ENCODE data around the gene GPS1. TPM values are rescaled to one million over a fixed set of nuclear protein-coding genes. Genes with fewer than 3 reads are reported as not detected.

Gene GPS1
- total RNA-seq, 1 donor from 2014 or later: 102 TPM

DNA sequence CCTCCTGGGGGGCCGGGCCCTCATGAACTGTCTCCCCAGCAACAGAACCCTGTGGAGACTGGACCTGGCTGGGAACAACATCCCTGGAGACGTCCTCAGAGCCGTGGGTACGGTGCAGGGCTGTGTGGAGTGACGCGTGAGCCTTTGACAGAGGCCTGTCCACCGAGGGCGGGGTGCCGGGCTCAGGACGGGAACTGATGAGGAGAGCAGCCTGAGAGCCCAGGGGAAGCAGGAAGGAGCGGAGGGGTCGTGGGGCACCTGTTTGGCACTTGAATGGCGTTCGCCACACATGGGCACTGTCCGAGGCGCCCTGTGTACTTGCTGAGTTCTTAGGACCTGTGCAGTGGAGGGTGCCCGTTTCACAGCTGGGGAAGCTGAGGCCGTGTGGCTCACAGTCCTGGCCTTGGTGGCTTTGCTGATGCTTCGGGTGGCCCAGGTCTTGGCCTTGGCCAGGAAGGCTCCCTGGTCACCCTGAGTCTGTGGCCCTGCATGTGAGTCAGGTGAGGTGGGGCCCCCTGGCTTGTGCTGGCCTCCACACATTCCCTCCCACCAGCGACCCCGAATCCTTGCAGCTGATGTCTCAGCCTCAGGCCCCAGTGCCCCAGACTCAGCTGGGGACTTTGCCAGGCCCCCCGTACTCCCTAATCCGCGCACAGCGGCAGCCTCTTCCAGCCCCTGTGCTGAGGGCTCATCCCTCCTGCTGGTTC, 26.1 kb upstream of the GPS1 start:
- TF ChIP-seq EZH2 (IDR thresholded peaks at IDR 0.05; ENCODE audit: insufficient read depth, low read length): no peak
- TF ChIP-seq, protein P1, sequence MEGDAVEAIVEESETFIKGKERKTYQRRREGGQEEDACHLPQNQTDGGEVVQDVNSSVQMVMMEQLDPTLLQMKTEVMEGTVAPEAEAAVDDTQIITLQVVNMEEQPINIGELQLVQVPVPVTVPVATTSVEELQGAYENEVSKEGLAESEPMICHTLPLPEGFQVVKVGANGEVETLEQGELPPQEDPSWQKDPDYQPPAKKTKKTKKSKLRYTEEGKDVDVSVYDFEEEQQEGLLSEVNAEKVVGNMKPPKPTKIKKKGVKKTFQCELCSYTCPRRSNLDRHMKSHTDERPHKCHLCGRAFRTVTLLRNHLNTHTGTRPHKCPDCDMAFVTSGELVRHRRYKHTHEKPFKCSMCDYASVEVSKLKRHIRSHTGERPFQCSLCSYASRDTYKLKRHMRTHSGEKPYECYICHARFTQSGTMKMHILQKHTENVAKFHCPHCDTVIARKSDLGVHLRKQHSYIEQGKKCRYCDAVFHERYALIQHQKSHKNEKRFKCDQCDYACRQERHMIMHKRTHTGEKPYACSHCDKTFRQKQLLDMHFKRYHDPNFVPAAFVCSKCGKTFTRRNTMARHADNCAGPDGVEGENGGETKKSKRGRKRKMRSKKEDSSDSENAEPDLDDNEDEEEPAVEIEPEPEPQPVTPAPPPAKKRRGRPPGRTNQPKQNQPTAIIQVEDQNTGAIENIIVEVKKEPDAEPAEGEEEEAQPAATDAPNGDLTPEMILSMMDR (IDR thresholded peaks at IDR 0.05; ENCODE audit: insufficient read depth, low read depth, low read length): no peak
- no peak for DNase-seq (ENCODE audit: low read depth)
- Histone ChIP-seq H3K9me3 (ENCODE audit: insufficient read depth, low read depth, low read length) (no peaks in the 10 kb centered on the region), H2AFZ (ENCODE audit: low read depth, low read length) (no peak overlapping the region), H3K9ac (ENCODE audit: low read length) (no peak overlapping the region), H3K36me3 (ENCODE audit: insufficient read depth, low read length) (no peaks in the 10 kb centered on the region), H3K27ac (ENCODE audit: low read depth, low read length) (no peak overlapping the region), H4K20me1 (ENCODE audit: insufficient read depth, low read length) (peaks cover 15% of the 10 kb centered on the region), H3K4me2 (ENCODE audit: low read length) (no peak overlapping the region), H3K79me2 (ENCODE audit: insufficient read depth, low read length) (peaks cover 9% of the 10 kb centered on the region), H3K4me3 (ENCODE audit: insufficient read depth, low read depth, low read length) (no peak overlapping the region), H3K27me3 (ENCODE audit: insufficient read depth, low read length) (no peaks in the 10 kb centered on the region), H3K4me1 (ENCODE audit: insufficient read depth, low read length) (peaks cover 24% of the 10 kb centered on the region)
- Mint-ChIP-seq H3K36me3 (ENCODE audit: low read depth, unreplicated experiment) (peaks cover 1% of the 10 kb centered on the region), H3K4me1 (ENCODE audit: low read depth, unreplicated experiment) (no peaks in the 10 kb centered on the region), H3K4me3 (ENCODE audit: unreplicated experiment) (no peak overlapping the region), H3K27me3 (ENCODE audit: low read depth, unreplicated experiment) (peaks cover 8% of the 10 kb centered on the region), H3K9me3 (ENCODE audit: unreplicated experiment) (no peaks in the 10 kb centered on the region), H3K27ac (ENCODE audit: unreplicated experiment) (no peak overlapping the region)
- no peak for FAIRE-seq

DNA sequence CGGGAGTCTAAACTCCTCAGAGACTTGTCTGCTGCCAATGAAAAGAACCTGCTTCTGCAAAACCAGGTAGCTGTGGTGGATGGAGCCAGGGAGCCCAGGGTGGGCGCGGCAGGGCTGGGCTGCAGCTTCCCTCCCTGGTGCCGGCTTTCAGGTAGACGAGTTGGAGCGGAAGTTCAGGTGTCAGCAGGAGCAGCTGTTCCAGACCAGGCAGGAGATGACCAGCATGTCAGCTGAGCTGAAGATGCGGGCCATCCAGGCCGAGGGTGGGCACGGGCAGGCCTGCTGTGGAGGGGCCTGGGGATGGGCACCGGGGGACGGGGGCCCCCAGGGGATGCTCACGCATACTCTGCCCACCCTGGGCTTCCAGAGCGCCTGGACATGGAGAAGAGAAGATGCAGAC, 23.5 kb upstream of the GPS1 start:
- TF ChIP-seq EZH2 (IDR thresholded peaks at IDR 0.05; ENCODE audit: insufficient read depth, low read length): no peak
- TF ChIP-seq, protein P1 (IDR thresholded peaks at IDR 0.05; ENCODE audit: insufficient read depth, low read depth, low read length): no peak
- no peak overlapping the region for H3K4me3 ChIP-seq (ENCODE audit: insufficient read depth, low read depth, low read length)
- no peaks in the 10 kb centered on the region for H3K36me3 ChIP-seq (ENCODE audit: insufficient read depth, low read length)
- H3K27ac Mint-ChIP-seq (ENCODE audit: unreplicated experiment): no peak overlapping the region
- no peak overlapping the region for H3K4me2 ChIP-seq (ENCODE audit: low read length)
- H4K20me1 ChIP-seq (ENCODE audit: insufficient read depth, low read length): no peaks in the 10 kb centered on the region
- H3K9me3 ChIP-seq (ENCODE audit: insufficient read depth, low read depth, low read length): no peaks in the 10 kb centered on the region
- H3K4me3 Mint-ChIP-seq (ENCODE audit: unreplicated experiment): no peak overlapping the region
- no peak overlapping the region for H3K27ac ChIP-seq (ENCODE audit: low read depth, low read length)
- H3K9ac ChIP-seq (ENCODE audit: low read length): no peak overlapping the region
- peaks cover 8% of the 10 kb centered on the region for H3K27me3 Mint-ChIP-seq (ENCODE audit: low read depth, unreplicated experiment)
- H3K9me3 Mint-ChIP-seq (ENCODE audit: unreplicated experiment): no peaks in the 10 kb centered on the region
- H2AFZ ChIP-seq (ENCODE audit: low read depth, low read length): no peak overlapping the region
- no peaks in the 10 kb centered on the region for H3K79me2 ChIP-seq (ENCODE audit: insufficient read depth, low read length)
- peaks cover 20% of the 10 kb centered on the region for H3K4me1 ChIP-seq (ENCODE audit: insufficient read depth, low read length)
- no peaks in the 10 kb centered on the region for H3K27me3 ChIP-seq (ENCODE audit: insufficient read depth, low read length)
- H3K4me1 Mint-ChIP-seq (ENCODE audit: low read depth, unreplicated experiment): no peaks in the 10 kb centered on the region
- DNase-seq (ENCODE audit: low read depth) (no peak), FAIRE-seq (no peak)
- H3K36me3 Mint-ChIP-seq (ENCODE audit: low read depth, unreplicated experiment): peaks cover 1% of the 10 kb centered on the region

- H4K20me1 ChIP-seq (ENCODE audit: insufficient read depth, low read length): no peaks in the 10 kb centered on the region
- no peaks in the 10 kb centered on the region for H3K36me3 ChIP-seq (ENCODE audit: insufficient read depth, low read length)
- no peaks in the 10 kb centered on the region for H3K27me3 ChIP-seq (ENCODE audit: insufficient read depth, low read length)
- no peak overlapping the region for H3K4me3 ChIP-seq (ENCODE audit: insufficient read depth, low read depth, low read length)
- H3K4me3 Mint-ChIP-seq (ENCODE audit: unreplicated experiment): no peak overlapping the region
- no peak overlapping the region for H3K9ac ChIP-seq (ENCODE audit: low read length)
- no peak overlapping the region for H3K27ac Mint-ChIP-seq (ENCODE audit: unreplicated experiment)
- TF ChIP-seq, protein P1 (IDR thresholded peaks at IDR 0.05; ENCODE audit: insufficient read depth, low read depth, low read length): no peak
- TF ChIP-seq EZH2 (IDR thresholded peaks at IDR 0.05; ENCODE audit: insufficient read depth, low read length): no peak
- no peak overlapping the region for H3K4me2 ChIP-seq (ENCODE audit: low read length)
- peaks cover 8% of the 10 kb centered on the region for H3K27me3 Mint-ChIP-seq (ENCODE audit: low read depth, unreplicated experiment)
- H3K4me1 ChIP-seq (ENCODE audit: insufficient read depth, low read length): peaks cover 15% of the 10 kb centered on the region
- H2AFZ ChIP-seq (ENCODE audit: low read depth, low read length): no peak overlapping the region
- DNase-seq (ENCODE audit: low read depth) (no peak), FAIRE-seq (no peak)
- H3K27ac ChIP-seq (ENCODE audit: low read depth, low read length): no peak overlapping the region
- H3K79me2 ChIP-seq (ENCODE audit: insufficient read depth, low read length): no peaks in the 10 kb centered on the region
- no peaks in the 10 kb centered on the region for H3K4me1 Mint-ChIP-seq (ENCODE audit: low read depth, unreplicated experiment)
- H3K36me3 Mint-ChIP-seq (ENCODE audit: low read depth, unreplicated experiment): peaks cover 1% of the 10 kb centered on the region
- no peaks in the 10 kb centered on the region for H3K9me3 ChIP-seq (ENCODE audit: insufficient read depth, low read depth, low read length)
- no peaks in the 10 kb centered on the region for H3K9me3 Mint-ChIP-seq (ENCODE audit: unreplicated experiment)
These were observed 22.7 kb upstream of the GPS1 start for GRCh38 chr17:82028966-82029365.
